NT2/D1 (cell line): ENCODE measurements around the gene CTRL.

ENCODE experiments used
- DNase-seq: peaks from one replicate; pipeline ENCODE4 v3.0.0-alpha.2; 2011; ENCODE audit warnings: low read depth, low spot score
- H3K27me3 ChIP-seq: 2 replicates; pipeline ENCODE4 v1.6.0; 2011; ENCODE audit warnings: mild to moderate bottlenecking; ENCODE audit not compliant: insufficient read length, insufficient read depth
- H3K36me3 ChIP-seq: 2 replicates; pipeline ENCODE4 v1.6.1; 2011; ENCODE audit warnings: mild to moderate bottlenecking, low read length, mixed read lengths; ENCODE audit not compliant: insufficient read depth, insufficient read length
- H3K4me1 ChIP-seq: 2 replicates; pipeline ENCODE4 v1.5.1; 2011; ENCODE audit not compliant: insufficient read depth, insufficient read length
- H3K4me3 ChIP-seq: 2 replicates; pipeline ENCODE4 v1.5.1; 2011; ENCODE audit warnings: low read depth; ENCODE audit not compliant: insufficient read length
- H3K9ac ChIP-seq: 2 replicates; pipeline ENCODE4 v1.6.0; 2011; ENCODE audit warnings: low read depth; ENCODE audit not compliant: insufficient read length
- H3K9me3 ChIP-seq: 2 replicates; pipeline ENCODE4 v1.5.1; 2011; ENCODE audit warnings: mild to moderate bottlenecking, low read length; ENCODE audit not compliant: insufficient read depth
- SUZ12 ChIP-seq: IDR thresholded peaks from 2 replicates; pipeline ENCODE4 v1.6.1; 2011; ENCODE audit not compliant: insufficient read length, insufficient read depth; ENCODE audit errors: extremely low read depth
- YY1 ChIP-seq: IDR thresholded peaks from 2 replicates; pipeline ENCODE4 v1.6.1; 2011; ENCODE audit not compliant: insufficient read length, insufficient read depth
- ZNF274 ChIP-seq: IDR thresholded peaks from 2 replicates; pipeline ENCODE4 v1.6.1; 2011; ENCODE audit warnings: mild to moderate bottlenecking, low read depth, low read length

CTRL gene

GRCh38 chr16:67949645-67950044 lies 18.0 kb upstream of the CTRL start:
- no peak overlapping the region for H3K4me3 ChIP-seq
- no peak for DNase-seq
- no peak overlapping the region for H3K9ac ChIP-seq
- H3K9me3 ChIP-seq, result no peaks in the 10 kb centered on the region
- no peaks in the 10 kb centered on the region for H3K4me1 ChIP-seq
- no peaks in the 10 kb centered on the region for H3K27me3 ChIP-seq
- TF ChIP-seq YY1 (no peak), ZNF274 (no peak), SUZ12 (no peak)
- H3K36me3 ChIP-seq, result peaks cover 94% of the 10 kb centered on the region

GRCh38 chr16:67948015-67948414 lies 16.4 kb upstream of the CTRL start:
- H3K36me3 ChIP-seq, result peaks cover 98% of the 10 kb centered on the region
- H3K9ac ChIP-seq, result no peak overlapping the region

GRCh38 chr16:67946966-67947558 lies 15.4 kb upstream of the CTRL start:
- Histone ChIP-seq H3K9ac (no peak overlapping the region), H3K36me3 (peaks cover 100% of the 10 kb centered on the region)
- TF ChIP-seq SUZ12, result no peak
- TF ChIP-seq ZNF274, result no peak
- TF ChIP-seq YY1, result no peak

More at GRCh38 chr16:67948015-67948414, 16.4 kb upstream of the CTRL start:
- Histone ChIP-seq H3K27me3 (no peaks in the 10 kb centered on the region), H3K9me3 (no peaks in the 10 kb centered on the region), H3K4me1 (peaks cover 8% of the 10 kb centered on the region), H3K4me3 (no peak overlapping the region)
- TF ChIP-seq SUZ12, result no peak
- no peak for DNase-seq

GRCh38 chr16:67946128-67946569 lies 14.5 kb upstream of the CTRL start:
- peaks cover 13% of the 10 kb centered on the region for H3K4me1 ChIP-seq
- H3K9me3 ChIP-seq, result no peaks in the 10 kb centered on the region
- no peaks in the 10 kb centered on the region for H3K27me3 ChIP-seq
- DNase-seq, result no peak
- no peak overlapping the region for H3K4me3 ChIP-seq
- peaks cover 100% of the 10 kb centered on the region for H3K36me3 ChIP-seq
- no peak overlapping the region for H3K9ac ChIP-seq
- TF ChIP-seq ZNF274 (no peak), SUZ12 (no peak), YY1 (no peak)

More at GRCh38 chr16:67946966-67947558, 15.4 kb upstream of the CTRL start:
- H3K4me1 ChIP-seq, result peaks cover 13% of the 10 kb centered on the region
- no peak overlapping the region for H3K4me3 ChIP-seq
- no peaks in the 10 kb centered on the region for H3K9me3 ChIP-seq
- no peak for DNase-seq
- no peaks in the 10 kb centered on the region for H3K27me3 ChIP-seq

DNA sequence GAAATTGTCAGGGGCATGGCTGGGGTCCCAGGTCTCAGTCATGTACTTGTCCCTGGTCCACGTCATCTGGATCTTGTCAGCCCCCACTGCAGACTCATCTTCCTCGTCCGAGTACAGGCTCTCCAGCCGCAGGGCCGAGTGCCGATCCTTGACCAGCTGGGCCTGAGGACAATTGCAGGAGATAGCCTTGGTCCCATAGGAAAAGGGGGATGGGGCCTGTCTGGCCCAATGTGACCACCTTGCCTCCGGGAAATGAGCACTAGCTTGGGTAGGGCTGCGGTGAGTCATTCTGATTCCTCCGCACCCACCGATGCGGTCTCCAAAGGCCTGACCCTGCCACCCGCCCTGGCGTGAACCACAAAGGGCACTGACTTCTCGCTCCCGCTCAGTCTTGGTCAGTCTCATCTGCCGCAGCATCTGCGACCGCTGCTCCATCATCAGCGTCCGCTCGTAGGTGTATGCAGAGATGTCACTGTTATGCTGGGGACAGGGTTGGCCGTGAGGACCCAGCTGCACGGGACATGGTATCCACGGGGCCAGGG lies 13.8 kb upstream of the CTRL start:
- no peak for DNase-seq
- Histone ChIP-seq H3K27me3 (no peaks in the 10 kb centered on the region), H3K36me3 (peaks cover 100% of the 10 kb centered on the region), H3K9me3 (no peaks in the 10 kb centered on the region), H3K9ac (no peak overlapping the region), H3K4me3 (no peak overlapping the region), H3K4me1 (peaks cover 13% of the 10 kb centered on the region)
- TF ChIP-seq YY1 (no peak), SUZ12 (no peak), ZNF274 (no peak)

DNA sequence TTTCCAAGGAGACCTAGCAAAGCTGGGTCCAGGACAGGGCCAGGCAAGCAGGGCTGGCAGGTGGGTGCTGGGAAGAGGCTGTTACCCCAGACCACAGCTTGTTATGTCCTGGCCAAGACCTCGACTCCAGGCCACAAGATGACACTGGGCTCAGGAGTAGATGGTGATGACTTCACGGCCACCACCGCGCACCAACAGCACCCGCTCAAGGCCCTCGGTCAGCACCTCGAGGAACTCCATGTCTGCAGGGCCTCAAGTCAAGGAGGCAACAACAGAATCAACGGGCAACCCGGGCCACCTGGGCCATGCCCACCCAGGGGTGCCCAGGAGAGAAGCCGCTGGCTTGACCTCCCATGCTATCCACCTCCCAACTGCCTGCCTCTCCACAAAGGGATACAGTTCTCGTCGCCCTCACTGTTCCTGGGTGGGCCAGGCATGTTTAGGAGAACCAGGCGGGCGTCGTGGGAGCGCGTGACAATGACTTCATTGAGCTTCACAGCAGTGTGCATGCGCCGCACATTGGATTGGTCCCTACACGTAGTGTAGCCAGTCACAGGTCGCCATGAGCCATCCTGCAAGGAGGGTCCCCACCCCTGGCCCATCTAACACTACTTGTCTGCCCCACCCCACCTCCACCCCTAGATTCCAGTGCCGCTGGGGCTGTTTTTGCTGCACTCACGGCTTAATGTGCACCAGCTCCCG lies 13.2 kb upstream of the CTRL start:
- peaks cover 13% of the 10 kb centered on the region for H3K4me1 ChIP-seq
- TF ChIP-seq ZNF274 (no peak), SUZ12 (no peak), YY1 (no peak)
- no peak overlapping the region for H3K9ac ChIP-seq
- DNase-seq, result no peak
- no peak overlapping the region for H3K4me3 ChIP-seq
- H3K27me3 ChIP-seq, result no peaks in the 10 kb centered on the region
- no peaks in the 10 kb centered on the region for H3K9me3 ChIP-seq
- peaks cover 100% of the 10 kb centered on the region for H3K36me3 ChIP-seq
